CD4-positive, alpha-beta T cell treated with Interleukin-17A for 1 hour (primary cell): Measurements from ENCODE around the gene CDCA3.
A peak's percentile ranks its signal among the peaks of the same experiment; 100 is the strongest.

Experiments used
- DNase-seq: peaks from one replicate; pipeline ENCODE4 v3.0.0-alpha.2; 2020

The CDCA3 gene

DNA sequence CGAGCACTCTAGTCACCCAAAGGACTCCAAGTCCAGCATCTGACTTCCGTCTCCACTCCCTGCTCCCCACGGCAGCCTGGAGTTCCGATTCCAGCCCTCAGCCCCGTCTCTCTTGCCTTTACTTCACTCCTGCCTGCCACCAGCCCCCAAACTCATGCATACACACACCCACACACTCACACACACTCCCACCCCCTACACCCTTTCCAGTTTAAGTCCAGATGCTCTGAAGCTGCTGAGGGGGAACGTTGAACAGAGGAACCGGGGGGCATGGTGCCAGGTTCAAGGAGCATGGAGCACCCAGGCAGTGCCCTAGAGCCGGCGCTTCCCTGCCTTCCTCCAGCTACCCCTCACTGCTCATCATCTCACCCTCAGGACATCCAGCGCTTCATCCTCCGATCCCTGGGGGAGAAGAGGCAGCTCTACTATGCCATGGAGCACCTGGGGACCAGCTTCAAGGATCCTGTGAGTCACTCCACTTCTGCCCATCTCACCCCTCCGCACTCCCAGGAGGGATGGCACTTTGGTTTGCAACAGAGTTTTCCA, 19.6 kb downstream of the CDCA3 start:
- no peak for DNase-seq

DNA sequence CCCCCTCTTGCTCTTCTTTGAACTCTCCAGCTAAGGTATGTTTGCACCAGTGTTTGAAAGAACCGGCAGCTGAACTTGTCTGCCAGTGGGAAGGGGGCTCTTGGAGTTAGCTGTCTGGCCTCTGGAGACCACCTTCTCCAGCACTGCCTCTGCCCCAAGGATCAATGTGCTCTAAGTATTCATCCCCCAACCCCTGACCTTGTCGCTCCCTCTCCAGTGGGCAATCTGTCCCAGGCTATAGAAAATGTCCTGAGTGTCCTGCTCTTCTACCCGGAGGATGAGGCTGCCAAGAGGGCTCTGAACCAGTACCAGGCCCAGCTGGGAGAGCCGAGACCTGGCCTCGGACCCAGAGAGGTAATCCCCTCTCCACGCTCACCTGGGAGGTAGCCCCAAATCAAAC, 20.1 kb downstream of the CDCA3 start:
- DNase-seq: no peak

DNA sequence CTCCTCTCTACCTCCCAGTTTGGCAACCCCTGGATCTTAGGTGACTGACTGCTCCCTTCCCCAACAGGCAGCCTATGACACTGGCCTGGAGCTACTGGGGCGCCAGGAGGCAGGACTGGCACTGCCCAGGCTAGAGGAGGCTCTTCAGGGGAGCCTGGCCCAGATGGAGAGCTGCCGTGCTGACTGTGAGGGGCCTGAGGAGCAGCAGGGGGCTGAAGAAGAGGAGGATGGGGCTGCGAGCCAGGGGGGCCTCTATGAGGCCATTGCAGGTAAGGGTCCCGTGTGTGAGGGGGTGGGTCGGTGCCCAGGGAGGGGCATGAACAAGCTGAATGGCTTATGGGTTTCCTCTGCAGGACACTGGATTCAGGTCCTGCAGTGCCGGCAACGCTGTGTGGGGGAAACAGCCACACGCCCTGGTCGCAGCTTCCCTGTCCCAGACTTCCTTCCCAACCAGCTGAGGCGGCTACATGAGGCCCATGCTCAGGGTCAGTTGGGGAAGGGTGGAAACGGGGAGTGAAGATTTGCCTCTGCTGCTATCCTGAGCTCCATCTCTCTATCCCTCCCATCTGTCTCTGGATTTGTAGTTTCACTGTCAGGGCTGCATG, 20.7 kb downstream of the CDCA3 start:
- DNase-seq: no peak

DNA sequence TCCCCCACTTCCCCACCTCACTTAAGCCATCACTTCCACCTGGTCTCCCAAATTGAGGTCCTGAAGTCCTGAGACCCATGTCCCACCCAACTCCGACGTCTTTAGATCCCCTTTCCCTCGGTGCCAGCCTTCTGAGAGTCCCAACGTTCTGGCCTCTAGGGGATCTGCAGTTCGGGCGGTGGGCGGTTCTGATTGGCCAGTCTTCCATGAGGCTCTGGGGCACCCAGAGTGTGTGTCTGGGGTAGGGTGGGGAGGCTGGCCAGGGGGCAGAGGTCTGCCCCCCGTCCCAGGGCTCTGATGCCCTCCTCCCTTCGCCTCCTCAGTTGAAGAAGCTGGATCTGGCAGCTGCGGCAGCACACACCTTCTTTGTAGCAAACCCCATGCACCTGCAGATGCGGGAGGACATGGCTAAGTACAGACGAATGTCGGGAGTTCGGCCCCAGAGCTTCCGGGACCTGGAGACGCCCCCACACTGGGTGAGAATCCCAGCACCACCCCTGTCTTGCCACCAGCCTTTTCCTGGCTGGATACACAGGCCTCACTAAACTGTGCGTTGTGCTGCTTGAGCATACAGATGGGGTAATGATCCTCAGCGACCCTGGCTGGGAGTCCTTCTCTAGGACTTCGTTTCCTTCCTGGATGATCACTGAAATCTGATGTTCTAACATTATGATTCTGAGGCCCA, 21.4 kb downstream of the CDCA3 start:
- no peak for DNase-seq

DNA sequence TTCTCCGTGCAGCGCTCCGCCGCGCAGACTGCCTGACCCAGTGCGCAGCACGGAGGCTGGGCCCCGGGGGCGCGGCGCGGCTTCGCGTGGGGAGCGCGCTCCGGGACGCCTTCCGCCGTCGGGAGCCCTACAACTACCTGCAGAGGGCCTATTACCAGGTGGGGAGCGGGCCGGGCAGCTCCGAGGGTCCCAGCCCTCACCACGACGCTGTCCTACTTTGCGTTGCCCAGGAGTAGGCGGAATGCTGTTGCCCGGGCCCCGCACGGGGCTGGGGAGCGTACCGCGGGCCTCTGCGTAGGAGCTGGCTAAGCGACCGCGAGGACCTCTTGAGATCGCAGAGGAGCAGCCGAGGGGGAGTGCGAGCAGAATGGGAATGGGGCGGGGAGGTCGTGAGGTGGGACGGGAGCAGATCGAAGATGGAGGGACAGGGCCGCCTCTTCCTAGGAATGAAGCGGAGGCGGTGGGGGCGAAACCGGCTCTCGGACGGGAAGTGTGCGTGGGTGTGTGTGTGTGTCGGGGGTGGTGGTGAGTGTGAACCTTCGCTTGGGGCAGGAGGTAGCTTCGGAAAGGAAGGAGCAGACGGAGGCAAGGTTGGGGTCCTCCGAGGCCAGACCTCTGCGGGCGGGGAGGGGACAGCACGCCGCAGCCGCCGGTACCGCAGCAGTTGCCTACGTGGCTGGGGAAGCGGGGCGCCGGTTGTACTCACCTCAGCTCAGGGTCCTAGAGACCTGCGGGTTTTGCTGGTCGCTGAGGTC, 22.1 kb downstream of the CDCA3 start:
- peak; percentile 44 for DNase-seq

DNA sequence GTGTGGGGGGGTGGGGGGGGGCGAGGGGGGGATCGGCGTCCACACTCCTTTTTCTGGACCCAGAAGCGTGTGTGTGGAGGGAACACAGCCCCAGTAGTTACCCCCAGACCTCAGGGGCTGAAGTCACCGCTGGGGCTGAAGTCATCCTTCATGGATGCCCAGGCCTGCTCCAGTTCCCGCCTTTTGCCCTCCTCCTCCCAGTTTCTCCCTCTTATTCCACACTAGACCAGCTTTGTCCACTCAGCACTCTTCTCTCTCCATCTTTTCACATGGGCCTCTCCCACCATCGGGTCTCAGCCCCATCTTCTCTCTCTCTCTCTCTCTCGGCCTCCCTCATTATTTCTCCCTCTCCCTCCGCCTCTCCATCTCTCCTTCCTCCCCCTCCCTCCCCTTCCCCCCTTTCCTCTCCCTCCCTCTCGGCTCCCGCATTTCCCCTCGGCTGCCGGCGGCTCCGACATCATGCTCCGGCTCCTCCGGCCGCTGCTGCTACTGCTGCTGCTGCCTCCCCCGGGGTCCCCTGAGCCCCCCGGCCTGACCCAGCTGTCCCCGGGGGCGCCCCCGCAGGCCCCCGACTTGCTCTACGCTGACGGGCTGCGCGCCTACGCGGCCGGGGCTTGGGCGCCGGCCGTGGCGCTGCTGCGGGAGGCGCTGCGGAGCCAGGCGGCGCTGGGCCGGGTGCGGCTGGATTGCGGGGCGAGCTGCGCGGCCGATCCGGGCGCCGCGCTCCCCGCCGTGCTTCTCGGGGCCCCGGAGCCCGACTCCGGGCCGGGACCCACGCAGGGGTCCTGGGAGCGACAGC, 22.9 kb downstream of the CDCA3 start, which contains the start of gene P3H3:
TSS of gene P3H3 (plus strand) at position 426 of the 799 bp plus-strand sequence. CDS start at position 460, 34 bp downstream.
- no peak for DNase-seq

DNA sequence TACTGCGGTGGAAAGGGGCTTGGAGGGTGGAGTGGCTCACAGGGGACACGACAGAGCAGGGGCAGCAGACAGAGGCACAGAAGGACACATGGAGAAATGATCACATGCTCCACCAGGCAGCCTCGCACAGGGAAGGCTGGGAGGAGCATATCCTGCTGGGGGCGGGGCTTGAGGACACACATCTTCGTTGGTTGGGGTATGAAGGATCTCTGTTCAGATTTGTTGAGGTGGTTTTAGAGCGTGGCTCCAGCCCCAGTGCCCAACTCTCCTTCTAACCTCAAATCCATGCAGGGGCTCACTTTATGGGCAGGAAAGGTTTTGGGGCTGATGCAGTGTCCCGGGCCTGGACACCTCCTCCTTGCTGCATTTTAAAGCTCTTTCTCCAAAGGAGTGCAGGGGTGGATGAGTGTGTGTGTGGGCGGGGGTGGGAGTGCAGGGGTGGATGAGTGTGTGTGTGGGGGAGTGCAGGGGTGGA, 23.6 kb downstream of the CDCA3 start:
- peak; percentile 45 for DNase-seq

DNA sequence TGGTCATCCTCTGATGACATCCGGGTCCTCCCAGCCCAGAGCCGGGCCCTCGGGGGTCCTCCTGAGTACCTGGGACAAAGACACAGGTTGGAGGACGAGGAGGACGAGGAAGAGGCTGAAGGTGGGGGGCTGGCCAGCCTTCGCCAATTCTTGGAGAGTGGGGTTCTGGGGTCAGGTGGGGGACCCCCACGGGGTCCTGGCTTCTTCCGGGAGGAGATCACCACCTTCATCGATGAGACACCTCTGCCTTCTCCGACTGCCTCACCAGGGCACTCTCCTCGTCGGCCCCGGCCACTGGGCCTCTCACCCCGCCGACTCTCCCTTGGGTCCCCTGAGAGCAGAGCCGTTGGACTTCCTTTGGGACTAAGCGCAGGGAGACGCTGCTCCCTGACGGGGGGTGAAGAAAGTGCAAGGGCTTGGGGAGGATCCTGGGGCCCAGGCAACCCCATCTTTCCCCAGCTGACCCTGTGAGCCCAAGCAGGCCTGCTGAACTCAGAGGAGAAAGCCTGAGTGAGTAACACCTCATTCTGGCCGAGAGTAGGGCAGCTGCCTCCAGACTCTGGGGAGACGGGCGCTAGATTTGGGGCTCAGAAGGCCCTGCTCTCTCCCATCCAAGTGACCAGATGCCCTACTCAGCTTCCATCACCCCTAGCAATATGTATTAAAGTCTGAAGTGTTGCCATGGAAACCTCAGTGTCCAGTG, 24.2 kb downstream of the CDCA3 start:
- DNase-seq: no peak

DNA sequence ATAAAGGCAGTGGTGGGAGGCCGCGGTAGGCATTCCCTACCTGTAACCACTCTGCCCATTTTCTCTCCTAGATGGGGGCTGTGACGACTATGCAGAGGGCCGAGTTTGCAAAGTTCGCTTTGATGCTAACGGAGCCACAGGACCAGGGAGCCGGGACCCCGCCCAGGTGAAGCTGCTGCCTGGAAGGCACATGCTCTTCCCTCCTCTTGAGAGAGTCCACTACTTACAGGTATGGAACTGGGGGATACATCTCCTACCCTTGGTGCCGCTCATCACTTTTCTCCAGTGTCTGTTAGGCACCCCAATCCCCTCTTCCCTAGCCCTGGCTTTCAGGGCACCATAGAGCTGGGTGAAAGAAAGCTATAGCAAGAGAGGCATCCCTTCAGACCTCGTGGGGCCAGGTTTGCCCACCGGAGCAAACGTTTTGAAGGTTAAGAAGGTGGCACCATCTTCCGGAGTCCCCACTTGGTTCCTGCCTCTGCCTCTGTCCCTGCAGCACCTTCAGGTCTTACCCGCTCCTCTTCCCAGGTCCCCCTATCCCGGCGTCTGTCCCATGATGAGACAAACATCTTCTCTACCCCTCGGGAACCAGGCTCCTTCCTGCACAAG, 24.9 kb downstream of the CDCA3 start:
- DNase-seq: no peak

DNA sequence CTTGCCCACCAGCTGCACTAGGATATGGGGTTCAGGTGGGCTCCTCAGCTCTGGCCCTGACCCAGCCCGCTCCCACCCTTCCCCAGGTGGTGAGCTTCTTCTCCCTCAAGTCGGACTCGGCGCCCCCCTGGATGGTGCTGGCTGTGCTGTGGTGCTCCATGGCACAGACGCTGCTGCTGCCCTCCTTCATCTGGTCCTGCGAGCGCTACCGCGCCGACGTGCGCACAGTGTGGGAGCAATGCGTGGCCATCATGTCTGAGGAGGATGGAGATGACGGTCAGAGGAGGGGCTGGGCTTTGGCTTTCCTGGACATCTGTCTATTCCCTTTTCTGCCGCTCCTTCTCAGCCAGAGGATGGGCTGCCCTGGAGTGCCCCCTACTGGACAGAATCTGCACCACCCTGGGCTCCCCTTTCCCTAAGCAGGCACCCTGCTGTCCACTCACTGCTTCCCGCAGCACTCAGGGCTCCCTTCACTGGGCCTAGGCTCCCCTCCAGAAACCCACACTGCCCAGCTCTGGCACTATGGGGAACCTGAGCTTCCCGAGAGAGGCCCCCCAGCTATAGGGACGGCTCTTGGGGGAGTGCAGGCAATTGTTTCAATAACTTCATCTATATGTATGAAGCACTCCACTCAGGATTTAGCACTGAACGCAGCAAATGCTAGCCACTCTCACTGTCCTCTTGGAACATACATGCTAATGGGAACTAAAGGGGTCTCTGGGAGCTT, 25.5 kb downstream of the CDCA3 start:
- peak; percentile 83 for DNase-seq

DNA sequence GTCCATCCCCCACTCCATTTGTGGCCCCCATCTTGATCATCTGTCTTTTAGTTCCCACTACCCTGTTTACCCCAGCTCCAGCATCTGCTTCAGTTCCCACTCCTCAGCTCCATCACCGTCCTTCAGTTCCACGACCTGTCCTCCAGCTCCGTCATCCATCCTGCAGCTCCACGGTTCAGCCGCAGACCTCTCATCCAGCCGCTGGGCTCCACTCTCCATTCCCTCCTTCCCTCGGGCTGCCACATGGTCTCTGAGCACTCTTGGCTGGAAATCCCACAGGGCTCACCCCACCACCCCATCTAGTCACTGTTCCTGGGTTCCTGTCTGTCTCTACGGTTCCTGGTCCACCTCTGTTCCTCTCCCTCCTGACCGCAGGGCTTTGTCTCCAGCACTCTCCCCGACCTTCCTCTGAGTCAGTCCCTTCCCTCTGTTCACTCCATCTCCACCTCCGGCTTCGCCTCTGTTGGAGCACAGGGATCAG, 26.1 kb downstream of the CDCA3 start:
- DNase-seq: no peak

DNA sequence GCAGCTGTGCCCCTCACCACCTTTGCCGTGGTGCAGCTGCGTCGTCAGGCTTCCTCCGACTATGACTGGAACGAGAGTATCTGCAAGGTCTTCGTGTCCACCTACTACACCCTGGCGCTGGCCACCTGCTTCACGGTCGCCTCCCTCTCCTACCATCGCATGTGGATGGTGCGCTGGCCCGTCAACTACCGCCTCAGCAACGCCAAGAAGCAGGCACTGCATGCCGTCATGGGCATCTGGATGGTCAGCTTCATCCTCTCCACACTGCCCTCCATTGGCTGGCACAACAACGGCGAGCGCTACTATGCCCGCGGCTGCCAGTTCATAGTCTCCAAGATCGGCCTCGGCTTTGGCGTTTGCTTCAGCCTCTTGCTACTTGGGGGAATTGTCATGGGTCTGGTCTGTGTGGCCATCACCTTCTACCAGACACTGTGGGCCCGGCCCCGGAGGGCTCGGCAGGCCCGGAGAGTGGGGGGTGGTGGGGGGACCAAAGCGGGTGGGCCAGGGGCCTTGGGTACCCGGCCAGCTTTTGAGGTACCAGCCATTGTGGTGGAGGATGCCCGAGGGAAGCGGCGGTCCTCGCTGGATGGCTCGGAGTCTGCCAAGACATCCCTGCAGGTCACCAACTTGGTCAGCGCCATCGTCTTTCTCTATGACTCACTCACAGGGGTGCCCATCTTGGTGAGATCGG, 26.9 kb downstream of the CDCA3 start:
- DNase-seq: no peak

DNA sequence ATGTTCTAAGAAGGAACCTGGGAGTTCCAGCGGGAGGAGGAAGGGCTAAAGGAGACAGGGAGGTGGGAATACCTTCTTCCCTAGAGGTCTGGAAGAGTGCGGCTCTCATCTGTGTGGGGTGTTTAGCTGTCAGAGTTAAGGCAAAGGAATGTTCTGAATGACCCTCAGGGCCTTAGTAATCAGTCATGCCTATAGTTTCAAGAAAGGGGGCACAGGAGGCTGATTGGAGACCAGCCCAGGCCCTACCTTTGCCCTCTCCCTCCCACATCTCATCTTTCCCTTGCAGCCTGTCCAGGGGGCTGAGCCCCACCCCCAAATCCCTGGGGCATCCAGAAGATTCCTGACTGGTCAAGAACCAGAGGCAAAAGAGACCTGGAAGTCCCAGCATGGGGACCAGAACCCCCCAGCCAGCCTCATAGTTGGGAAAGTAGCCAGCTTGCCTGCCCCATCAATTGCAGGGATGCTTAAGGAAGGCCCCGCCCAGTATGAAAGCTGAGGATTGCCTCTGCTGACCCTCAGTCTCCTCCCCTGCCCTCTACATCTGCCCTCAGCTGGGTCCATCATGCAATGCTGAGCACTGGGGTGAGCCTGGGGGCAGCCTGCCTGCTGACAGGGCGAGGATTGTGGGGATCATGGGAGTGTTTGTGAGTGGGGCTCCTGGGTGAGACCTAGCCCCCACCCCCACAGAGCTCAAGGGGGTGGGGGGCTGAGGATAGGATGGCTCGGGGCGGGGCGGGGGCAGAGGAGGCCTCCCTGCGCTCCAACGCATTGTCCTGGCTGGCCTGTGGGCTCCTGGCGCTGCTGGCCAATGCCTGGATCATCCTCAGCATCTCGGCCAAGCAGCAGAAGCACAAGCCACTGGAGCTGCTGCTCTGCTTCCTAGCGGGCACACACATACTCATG, 27.7 kb downstream of the CDCA3 start:
- DNase-seq: no peak

DNA sequence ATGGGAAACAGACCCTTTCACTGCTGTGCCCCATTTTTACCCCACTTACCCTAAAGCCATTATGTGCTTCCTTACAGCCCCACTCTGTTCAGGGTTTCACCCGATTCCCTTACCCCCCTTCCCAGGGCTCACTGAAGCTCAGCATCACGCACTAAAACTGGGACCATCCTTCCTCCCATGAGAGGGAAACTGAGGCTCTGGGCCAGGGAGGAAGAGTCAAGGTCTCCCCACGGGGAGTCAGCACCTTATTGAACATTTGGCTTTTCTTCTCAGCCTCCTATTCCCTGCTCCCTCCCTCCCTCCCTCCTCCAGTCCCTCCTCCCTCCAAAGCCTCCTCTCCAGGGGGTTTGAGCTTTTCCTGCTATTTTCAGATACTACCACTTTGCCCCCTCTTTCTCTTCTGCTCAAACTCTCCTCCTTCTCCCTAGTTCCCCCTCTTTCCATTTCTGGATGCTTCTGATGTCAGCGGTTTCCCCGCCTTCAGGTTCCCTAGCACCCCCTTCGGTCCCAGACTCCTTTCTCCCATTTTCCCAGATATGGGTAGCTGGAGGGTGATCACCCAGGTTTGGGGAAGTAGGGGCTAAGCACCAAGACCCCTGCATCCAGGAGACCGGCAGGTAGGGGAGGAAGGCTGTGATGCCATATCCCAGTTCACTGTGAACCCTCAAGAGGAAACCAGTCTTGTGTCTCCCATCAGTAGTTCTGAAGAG, 28.5 kb downstream of the CDCA3 start:
- DNase-seq: no peak

DNA sequence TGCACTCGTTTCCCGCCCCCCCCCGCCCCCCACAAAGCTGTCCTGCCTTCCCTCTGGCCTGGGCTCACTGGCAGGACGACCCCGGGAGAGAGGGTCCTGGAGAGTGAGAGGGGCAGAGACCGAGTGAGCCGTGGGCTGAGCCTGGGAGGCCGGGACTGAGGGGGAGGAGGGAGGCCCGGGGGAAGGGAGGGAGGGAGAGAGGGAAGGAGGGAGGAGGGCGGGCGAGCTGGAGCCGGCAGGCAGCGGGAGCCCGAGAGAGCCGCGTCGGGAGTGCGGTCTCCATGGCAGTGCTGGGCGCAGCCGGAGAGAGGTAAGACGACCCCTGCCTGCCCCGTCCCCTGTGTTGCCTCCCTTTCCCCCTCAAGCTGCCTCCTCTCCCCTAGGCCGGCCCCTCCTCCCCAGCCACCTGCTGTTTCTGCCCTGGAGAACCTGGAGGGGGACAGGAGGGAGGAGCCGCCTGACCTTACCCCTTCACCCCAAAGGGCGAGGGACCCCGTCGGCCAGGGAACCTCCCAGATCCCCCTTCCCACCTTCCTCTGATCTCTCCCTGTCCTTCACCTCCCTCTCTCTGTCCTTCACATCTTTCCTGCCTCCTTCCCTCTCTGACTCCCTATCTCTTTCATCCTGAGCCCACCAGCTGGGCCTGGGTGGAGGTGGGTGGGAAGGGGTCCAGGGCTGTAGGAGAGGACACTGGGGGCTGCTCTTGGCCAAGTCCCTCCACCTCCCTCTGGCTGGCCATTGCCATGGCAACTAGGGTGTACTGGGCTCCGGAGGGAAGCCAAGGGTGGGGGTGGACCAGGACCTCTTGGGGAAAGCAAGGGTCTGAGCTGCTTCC, 29.3 kb downstream of the CDCA3 start, which contains the start of gene GPR162:
TSS of gene GPR162 (plus strand) at position 231 of the 835 bp plus-strand sequence. CDS start 2,078 bp downstream, outside the sequence.
- no peak for DNase-seq

DNA sequence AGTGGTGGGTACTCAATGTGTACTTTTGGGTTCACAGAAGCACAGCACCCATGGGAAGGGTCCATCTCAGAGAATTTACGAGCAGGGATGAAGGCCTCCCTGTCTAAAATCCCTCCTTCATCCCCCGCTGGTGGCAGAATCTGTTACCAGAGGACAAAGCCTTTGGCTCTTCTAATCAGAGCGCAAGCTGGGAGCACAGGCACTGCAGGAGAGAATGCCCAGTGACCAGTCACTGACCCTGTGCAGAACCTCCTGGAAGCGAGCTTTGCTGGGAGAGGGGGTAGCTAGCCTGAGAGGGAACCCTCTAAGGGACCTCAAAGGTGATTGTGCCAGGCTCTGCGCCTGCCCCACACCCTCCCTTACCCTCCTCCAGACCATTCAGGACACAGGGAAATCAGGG, 30.9 kb downstream of the CDCA3 start:
- DNase-seq: no peak
